ENCODE results near the gene TEAD1.

Gene TEAD1

DNA sequence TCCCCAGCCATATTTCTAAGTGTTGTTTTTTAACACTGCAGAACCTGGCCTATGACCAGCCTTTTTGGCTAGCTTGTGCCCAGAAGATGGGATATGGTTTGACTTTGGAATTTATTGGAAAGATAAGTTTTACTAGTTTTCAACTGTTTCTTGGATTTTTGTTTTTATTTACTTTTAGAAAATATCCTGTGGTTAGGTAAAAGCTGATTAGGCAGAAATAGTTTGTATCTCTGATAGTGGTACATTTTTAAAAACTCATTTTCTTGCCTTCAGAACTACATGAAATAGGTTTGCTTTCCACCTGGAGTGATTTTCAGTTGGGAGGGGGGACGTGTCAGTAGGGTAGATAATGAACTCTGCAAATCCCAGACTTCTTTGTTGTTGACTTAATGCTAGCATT lies 243.6 kb downstream of the TEAD1 start:
- no peak for DNase-seq

GRCh38 chr11:12918667-12919066 lies 244.4 kb downstream of the TEAD1 start:
- no peak for DNase-seq

- no peak for DNase-seq
Measured at GRCh38 chr11:12922418-12922817, 248.2 kb downstream of the TEAD1 start.

- DNase-seq: no peak
Measured at GRCh38 chr11:12922980-12923507, 248.8 kb downstream of the TEAD1 start.

DNA sequence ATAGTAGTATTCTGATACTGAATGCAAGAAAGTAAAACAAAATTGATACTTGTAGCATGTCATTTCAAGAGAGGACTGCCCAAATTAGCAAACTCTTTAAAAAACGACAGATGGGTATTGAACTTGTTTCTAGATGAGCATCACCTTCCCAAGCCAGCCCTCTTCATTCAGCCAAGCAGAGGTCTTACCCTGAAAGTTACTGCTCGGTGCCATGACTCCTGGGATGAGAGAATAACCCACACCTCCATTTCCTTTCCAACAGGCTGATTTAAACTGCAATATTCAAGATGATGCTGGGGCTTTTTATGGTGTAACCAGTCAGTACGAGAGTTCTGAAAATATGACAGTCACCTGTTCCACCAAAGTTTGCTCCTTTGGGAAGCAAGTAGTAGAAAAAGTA lies 250.4 kb downstream of the TEAD1 start:
- DNase-seq: no peak

DNA sequence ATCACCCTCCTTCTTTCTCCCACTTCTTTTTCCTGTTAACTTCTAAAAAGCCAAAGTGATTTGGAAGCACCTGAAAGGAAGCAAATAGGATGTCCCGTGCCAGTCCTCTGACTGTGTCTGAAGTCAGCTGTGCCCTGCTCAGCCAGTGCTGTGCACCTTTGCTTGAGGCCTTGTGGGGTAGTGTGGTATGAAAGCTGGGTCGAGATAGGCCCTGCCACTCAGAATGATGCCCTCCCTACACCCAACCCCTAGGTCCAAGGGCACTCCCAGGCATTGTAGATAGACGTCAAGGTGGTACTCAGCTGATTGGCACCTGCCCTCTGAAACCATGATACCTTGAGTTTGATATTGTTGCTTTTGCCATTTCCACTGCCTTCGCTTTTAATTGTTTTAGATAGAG lies 251.3 kb downstream of the TEAD1 start:
- DNase-seq: no peak

- no peak for DNase-seq
Measured at GRCh38 chr11:12927221-12927620, 253.0 kb downstream of the TEAD1 start.

- no peak for DNase-seq
Measured at GRCh38 chr11:12927886-12928285, 253.7 kb downstream of the TEAD1 start.

DNA sequence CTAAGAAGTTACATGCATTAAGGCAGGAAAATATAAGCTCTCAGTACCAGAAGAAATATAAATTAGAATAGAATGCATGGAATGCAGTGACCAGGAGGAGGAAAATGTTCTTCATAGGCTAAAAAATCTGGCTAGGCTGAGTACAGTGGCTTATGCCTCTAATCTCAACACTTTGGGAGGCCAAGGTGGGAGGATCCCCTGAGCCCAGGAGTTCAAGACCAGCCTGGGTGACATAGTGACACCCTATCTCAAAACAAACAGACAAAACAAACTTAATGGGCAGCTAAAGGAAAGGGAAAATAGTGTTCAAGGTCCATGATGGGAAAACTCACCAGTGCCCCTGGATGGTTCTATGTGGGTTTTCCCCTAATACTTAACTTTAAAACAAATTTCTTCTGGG lies 256.6 kb downstream of the TEAD1 start:
- DNase-seq: no peak

DNA sequence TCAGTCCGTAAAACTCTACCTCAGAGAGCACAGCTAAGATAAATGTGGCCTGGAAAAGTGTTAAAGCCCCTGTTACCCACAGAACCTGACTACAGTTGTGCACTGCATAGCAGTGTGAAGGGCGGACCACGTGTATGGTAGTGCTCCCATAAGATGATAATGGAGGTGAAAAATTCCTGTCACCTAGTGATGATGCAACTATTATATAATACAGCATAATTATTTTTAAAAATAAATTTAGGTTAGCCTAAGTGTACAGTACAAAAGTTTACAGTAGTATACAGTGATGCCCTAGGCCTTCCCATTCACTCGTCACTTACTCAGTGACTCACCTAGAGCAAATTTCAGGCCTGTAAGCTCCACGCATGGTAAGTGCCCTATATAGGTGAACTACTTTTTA lies 258.3 kb downstream of the TEAD1 start:
- no peak for DNase-seq

GRCh38 chr11:12936200-12936599 lies 262.0 kb downstream of the TEAD1 start:
- no peak for DNase-seq

DNA sequence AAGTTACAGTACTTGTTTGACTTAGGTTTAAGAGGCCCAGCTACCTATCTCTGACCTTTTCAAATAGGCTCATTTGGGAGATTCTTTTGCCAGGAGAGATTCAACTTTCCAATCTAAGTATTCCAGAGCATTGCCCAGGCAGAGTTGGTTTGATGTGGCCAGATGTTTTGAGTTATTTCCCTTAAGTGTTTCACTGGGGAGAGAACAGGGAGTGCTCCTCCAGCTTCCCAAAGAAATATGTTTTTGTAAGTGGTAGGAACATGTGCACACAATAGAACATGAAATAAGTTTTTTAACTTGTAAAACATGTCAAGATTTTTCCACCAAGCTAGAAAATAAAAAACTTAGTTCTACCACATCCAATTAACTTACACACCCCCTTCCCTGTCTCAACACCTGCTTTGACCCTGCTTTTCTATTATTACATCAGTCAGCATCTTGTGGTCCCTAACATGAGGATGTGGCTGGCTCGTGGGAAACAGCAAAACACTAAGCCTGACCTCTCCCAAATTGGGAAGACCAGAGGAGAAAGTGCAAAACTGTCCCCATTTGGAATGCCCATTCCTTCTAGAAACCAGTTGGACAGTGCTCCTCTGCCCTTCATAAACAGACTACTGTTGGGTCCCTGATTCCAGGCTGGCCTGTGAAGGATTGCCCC lies 264.5 kb downstream of the TEAD1 start:
- no peak for DNase-seq

- no peak for DNase-seq
Measured at GRCh38 chr11:12941671-12942070, 267.4 kb downstream of the TEAD1 start.

- no peak for DNase-seq
Measured at GRCh38 chr11:12942157-12942556, 267.9 kb downstream of the TEAD1 start.

DNA sequence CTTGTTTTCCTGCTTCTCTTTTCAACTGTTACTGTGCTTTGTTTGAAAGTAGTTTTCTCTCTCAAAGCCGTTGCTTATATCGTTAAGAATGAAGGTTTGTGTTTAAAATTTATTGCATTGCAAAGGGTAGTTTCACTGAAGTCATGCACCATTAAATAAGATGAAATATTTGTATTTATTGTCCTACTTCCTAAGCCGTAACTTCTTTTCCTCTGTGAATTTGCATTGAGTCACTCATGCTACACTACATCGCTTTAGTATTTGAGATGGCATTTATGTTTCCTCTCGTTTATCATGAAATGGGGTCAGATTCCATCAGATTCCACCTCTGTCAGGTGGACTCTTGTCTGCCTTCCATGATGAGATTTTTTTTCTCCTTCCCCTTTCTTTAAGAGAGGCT lies 269.1 kb downstream of the TEAD1 start:
- no peak for DNase-seq

DNA sequence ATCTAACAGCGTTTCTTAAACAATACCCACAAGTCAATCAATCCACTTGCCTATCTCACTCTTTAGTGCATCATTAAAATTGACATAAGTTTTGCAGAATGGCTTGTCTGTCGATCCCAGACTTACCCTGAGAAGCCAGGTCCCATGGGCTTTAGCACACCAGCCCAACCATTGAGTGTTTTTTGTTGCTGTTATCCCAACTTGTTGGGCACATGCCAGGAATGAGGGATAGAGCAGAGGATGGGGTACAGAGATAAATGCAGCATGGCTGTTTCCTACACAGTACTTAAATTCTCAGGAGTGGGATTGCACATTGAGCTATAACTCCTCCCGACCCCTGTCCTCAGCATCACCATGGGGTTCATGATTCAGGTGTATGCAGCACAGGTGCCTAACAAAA lies 270.7 kb downstream of the TEAD1 start:
- DNase-seq: no peak

DNA sequence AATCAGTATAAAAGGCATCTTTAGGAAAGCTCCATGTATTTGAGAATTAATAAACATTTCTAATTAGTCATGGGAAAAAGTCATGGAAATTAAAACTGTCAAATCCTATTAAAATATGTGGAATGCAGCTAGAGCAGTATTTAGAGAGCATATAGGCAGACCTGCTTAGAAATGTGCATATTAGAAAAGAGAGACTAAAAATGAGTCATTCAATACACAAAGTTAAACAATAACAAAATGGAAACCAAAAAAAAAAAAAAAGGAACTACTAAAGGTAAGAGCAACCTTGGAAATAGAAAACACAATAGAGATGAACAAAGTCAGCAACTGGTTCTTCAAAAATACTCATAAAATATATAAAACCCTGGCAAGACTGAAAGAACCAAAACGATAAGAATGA lies 275.2 kb downstream of the TEAD1 start:
- DNase-seq: no peak

GRCh38 chr11:12950670-12951069 lies 276.4 kb downstream of the TEAD1 start:
- no peak for DNase-seq

DNA sequence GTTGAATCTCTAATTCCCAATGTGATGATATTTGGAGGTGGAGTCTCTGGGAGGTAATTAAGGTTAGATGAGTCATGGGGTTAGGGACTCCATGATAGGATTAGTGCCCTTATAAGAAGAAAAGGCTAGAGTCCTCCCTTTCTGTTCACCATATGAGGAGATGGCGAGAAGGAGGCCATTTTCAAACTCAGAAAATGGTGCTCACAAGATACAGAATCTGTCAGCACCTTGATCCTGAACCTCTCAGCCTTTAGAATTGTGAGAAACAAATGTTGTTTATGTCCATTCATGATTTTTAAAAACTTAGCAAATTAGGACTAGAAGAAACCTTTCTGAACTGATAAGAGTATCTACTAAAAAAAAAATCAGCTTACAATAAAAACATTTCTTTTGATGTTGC lies 277.2 kb downstream of the TEAD1 start:
- DNase-seq: no peak

DNA sequence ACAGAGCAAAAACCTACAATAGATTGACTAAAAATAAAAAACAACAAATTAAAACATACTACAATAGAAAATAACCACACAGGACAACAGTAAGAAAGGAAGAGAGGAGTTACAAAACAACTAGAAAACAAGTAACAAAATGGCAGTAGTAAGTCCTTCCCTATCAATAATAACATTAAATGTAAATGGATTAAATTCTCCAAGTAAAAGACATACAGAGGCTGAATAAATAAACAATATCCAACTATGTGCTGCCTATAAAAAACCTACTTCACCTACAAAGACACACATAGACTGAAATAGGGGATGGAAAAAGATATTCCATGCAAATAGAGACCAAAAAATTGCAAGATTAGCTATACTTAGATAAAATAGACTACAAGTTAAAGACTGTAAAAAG lies 277.9 kb downstream of the TEAD1 start:
- no peak for DNase-seq

GRCh38 chr11:12958986-12959385 lies 284.8 kb downstream of the TEAD1 start:
- DNase-seq: no peak

GRCh38 chr11:12961615-12962014 lies 287.4 kb downstream of the TEAD1 start:
- DNase-seq: no peak

DNA sequence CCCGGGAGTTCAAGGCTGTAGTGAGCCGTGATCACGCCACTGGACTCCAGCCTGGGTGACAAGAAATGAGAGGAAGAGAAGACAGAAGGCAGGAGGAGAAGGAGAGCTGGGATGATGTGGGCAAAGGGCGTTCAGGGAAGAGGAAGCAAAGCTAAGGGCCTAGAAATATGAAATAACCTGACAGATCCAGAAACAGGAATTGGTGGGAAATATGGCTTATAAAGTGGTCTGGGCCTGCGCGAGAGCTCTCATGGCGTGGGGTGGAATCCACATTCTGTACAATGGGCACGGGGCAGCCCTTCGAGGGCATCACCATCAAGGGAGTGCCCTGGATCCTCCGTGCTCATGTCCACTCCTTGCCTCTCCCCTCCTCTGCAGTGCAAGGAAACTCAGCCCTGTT lies 288.1 kb downstream of the TEAD1 start:
- DNase-seq: no peak

GRCh38 chr11:12963051-12963450 lies 288.8 kb downstream of the TEAD1 start:
- no peak for DNase-seq

- peak; percentile 2 to 20 for DNase-seq
Measured at GRCh38 chr11:12963792-12964536, 289.7 kb downstream of the TEAD1 start.

Data from AML-193 (cell line).